Chondrocyte (in vitro differentiated cells): ENCODE results near the gene ATL1. TPM values are rescaled to one million over a fixed set of nuclear protein-coding genes. Genes with fewer than 3 reads are reported as not detected.

ENCODE experiments used
- DNase-seq: peaks from one replicate; pipeline ENCODE4 v3.0.0; 2021; ENCODE audit warnings: mixed read lengths, low spot score
- H3K27ac Mint-ChIP-seq: one replicate; pipeline ENCODE4 v1.8.0; 2021; ENCODE audit warnings: mild to moderate bottlenecking, moderate library complexity, mixed read lengths; ENCODE audit not compliant: unreplicated experiment
- H3K27me3 Mint-ChIP-seq: 2 replicates; pipeline ENCODE4 v1.8.0; 2021; ENCODE audit warnings: low read depth, mixed read lengths
- H3K36me3 Mint-ChIP-seq: 2 replicates; pipeline ENCODE4 v1.8.0; 2021; ENCODE audit warnings: low read depth, mixed read lengths
- H3K4me1 Mint-ChIP-seq: 2 replicates; pipeline ENCODE4 v1.8.0; 2021; ENCODE audit warnings: low read depth, mild to moderate bottlenecking, mixed read lengths
- H3K4me3 Mint-ChIP-seq: one replicate; pipeline ENCODE4 v1.8.0; 2021; ENCODE audit warnings: mild to moderate bottlenecking, moderate library complexity, mixed read lengths; ENCODE audit not compliant: unreplicated experiment
- H3K9me3 Mint-ChIP-seq: 2 replicates; pipeline ENCODE4 v1.8.0; 2021; ENCODE audit warnings: low read depth, mixed read lengths
- long read RNA-seq: library from polyadenylated mRNA; stranded (forward); transcript quantifications from one replicate; pipeline ENCODE4 v2.0.0, GENCODE V29; 2021
- total RNA-seq: library from RNA; stranded (reverse); gene quantifications from 3 replicates; pipeline ENCODE4 v1.2.1, GENCODE V29; 2021
- TF ChIP-seq, protein P1 (sequence below): fragments of 200-600 bp; sonication (generic); IDR thresholded peaks from 2 replicates; pipeline ENCODE4 v1.5.0; 2021; ENCODE audit warnings: antibody characterized with exemption, mild to moderate bottlenecking, moderate library complexity

Gene ATL1
- 19.0 to 19.4 TPM (median 19.4 TPM) in 3 replicates for total RNA-seq
- long read RNA-seq, partial matches to known transcripts = 49 of 57 reads
- long read RNA-seq, other reads (novel, unspliced or antisense) = 8 of 57 reads

DNA sequence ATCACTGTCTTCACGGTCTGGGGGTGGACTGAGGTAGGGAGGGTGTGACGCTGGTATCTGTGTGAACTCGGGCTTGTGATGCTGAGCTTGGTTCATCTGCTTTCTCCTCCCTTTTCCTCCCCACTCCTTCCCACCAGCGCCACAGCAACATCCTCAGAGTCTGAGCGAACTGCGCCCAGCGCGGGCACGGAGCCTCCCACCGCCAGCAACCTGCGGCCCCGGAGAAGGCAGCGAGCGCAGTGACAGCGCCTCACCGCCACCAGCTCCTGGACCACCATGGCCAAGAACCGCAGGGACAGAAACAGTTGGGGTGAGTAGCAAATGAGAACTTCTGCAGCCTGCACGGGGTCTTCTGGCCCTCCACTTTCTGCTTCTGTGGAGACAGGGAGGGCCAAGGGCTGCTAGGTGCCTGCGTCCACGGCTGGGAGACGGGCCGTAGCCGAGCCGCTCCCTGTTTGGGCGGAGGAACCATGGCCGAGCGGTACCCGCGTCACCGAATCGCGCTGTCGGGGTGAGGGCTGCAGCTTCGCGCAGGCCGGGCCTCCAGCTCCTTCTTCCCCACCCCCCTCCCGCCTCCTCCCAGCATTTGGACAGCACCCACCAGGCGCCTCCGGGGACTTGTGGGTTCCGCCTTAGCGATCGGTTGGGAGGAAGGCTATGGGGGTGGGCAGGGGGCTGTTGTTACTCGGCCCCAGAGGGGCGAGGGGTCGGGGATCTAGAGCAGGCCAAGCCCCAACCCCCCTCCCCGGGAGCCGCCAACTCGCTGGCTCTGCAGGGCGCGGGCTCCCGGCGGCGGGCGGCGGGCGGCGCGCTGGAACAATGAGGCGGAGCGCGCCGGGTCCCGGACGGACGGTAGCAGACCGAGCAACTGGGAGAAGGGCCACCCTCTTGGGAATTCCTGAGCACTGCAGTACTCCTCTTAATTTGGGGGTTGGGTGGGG lies at the start of gene ATL1:
ATL1 (plus strand) TSS at position 156 of the 941 bp plus-strand sequence; CDS start at position 277, 121 bp downstream.
- peaks cover 2% of the 10 kb centered on the region for H3K27me3 Mint-ChIP-seq
- peak; percentile 91 for DNase-seq
- peaks cover 20% of the 10 kb centered on the region for H3K4me1 Mint-ChIP-seq
- peak within 1 kb of the TSS; percentile 91 for H3K27ac Mint-ChIP-seq
- H3K4me3 Mint-ChIP-seq = peak within 1 kb of the TSS; percentile 94
- TF ChIP-seq, protein P1, sequence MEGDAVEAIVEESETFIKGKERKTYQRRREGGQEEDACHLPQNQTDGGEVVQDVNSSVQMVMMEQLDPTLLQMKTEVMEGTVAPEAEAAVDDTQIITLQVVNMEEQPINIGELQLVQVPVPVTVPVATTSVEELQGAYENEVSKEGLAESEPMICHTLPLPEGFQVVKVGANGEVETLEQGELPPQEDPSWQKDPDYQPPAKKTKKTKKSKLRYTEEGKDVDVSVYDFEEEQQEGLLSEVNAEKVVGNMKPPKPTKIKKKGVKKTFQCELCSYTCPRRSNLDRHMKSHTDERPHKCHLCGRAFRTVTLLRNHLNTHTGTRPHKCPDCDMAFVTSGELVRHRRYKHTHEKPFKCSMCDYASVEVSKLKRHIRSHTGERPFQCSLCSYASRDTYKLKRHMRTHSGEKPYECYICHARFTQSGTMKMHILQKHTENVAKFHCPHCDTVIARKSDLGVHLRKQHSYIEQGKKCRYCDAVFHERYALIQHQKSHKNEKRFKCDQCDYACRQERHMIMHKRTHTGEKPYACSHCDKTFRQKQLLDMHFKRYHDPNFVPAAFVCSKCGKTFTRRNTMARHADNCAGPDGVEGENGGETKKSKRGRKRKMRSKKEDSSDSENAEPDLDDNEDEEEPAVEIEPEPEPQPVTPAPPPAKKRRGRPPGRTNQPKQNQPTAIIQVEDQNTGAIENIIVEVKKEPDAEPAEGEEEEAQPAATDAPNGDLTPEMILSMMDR = peak; percentile 30
- no peaks in the 10 kb centered on the region for H3K9me3 Mint-ChIP-seq
- no peaks in the 10 kb centered on the region for H3K36me3 Mint-ChIP-seq

DNA sequence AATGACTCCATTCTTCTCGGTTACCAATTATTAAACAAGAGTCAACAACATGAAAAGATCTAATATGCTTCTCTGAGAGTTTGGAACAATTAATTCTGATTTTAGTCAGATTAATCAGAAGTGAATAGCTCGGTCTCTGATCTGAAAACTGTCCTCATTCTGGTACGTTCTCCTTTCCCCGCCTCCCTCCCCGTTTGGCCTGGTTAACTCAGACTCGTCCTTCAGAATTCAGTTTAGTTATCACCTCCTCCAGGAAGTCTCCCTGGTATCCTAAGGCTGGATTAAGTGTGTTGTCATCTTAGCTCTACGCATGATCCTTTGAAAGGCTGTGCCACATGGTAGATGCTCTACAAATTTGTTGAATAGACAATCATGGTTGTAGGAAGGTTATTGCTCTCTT lies 49.8 kb upstream of the ATL1 start:
- Mint-ChIP-seq H3K4me3 (no peak overlapping the region), H3K27ac (peak overlapping the region; percentile 52), H3K36me3 (no peaks in the 10 kb centered on the region), H3K4me1 (peaks cover 51% of the 10 kb centered on the region), H3K9me3 (peaks cover 4% of the 10 kb centered on the region), H3K27me3 (no peaks in the 10 kb centered on the region)
- no peak for DNase-seq
- TF ChIP-seq, protein P1 = no peak

DNA sequence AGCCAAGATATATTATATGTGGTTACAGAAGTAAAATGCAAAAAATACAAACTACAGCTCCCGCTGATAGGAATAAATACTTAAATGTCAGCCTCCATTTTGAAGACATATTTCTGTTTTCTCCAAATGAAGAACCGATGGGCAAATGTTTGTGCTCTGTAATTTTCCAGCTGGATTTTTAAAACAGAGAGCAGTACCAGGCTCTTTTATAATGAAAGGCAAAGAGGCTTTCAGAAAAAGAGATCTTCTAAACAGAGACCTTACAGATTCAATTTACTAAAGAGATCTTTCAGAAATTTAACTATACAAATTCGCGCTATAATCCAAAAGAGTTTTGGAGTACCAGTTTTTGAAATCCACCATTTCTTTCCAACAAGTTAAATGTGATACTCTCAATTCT lies 47.5 kb upstream of the ATL1 start:
- Mint-ChIP-seq H3K9me3 (peaks cover 4% of the 10 kb centered on the region), H3K4me1 (peaks cover 44% of the 10 kb centered on the region), H3K36me3 (no peaks in the 10 kb centered on the region), H3K27ac (no peak overlapping the region), H3K27me3 (no peaks in the 10 kb centered on the region), H3K4me3 (no peak overlapping the region)
- TF ChIP-seq, protein P1 = no peak
- no peak for DNase-seq

DNA sequence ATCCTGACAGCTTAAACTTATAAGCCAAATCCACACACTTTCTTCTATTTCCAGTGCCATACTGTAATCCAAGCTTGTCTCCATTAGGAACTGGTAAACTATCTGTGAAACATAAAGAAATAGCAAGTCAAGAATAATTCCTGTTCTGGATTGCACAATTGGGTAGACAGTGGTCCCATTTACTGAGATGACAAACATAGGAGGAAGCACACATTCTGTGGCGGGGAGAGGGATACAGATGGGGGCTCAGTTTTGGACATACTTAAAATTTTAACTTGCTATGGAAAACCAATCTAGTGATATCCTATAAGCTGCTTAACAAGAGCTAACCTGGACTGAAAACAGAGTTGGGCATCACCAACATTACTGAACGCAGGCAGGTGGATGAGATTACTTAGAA lies 43.9 kb upstream of the ATL1 start:
- TF ChIP-seq, protein P1 = no peak
- H3K4me1 Mint-ChIP-seq = peaks cover 17% of the 10 kb centered on the region
- H3K4me3 Mint-ChIP-seq = no peak overlapping the region
- no peak overlapping the region for H3K27ac Mint-ChIP-seq
- H3K9me3 Mint-ChIP-seq = no peaks in the 10 kb centered on the region
- H3K36me3 Mint-ChIP-seq = no peaks in the 10 kb centered on the region
- no peak for DNase-seq
- no peaks in the 10 kb centered on the region for H3K27me3 Mint-ChIP-seq

DNA sequence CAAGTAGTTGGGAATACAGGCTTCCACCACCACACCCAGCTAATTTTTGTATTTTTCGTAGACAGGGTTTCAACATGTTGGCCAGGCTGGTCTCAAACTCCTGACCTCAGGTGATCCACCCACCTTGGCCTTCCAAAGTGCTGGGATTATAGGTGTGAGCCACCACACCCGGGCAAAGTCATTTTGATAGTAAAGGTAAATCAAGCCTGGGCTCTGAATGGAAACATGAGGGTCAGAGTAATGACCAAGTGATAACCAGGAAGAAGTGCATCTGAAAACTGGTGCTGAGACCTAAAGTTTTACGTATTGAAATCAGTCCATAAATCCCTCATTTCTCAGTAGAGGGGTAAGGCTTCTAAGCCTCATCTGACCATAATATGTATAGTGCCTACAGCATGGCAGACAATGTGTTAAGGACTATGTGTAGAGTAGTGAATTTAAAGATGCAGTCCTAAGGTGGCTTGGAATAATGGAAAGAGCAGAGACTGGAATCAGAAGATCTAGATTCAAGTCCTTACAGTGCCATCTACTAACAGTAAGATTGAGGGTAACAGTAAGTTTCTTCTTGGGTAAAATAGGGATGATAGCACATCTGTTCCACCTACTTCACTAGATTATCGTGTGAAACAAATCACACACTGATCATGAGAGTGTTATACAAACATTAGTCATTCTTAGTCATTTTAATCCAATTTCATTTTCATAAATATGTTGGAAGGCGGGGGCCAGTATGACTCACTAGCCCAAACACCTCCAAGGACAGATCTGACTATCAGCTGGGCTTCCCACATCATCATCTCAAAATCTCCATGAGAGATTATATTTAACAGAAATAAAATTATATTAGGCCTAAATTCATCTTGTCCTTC lies 38.8 kb upstream of the ATL1 start:
- Mint-ChIP-seq H3K27ac (peak overlapping the region; percentile 97), H3K4me1 (peaks cover 52% of the 10 kb centered on the region), H3K27me3 (no peaks in the 10 kb centered on the region), H3K9me3 (no peaks in the 10 kb centered on the region), H3K4me3 (peak overlapping the region; percentile 13), H3K36me3 (peaks cover 4% of the 10 kb centered on the region)
- DNase-seq = no peak
- TF ChIP-seq, protein P1 = no peak
